GM19395 (cell line): Measurements from ENCODE around the gene IFT81.
"Not testable (repeated sequence)": the region's sequence is repeated elsewhere in the genome, so short reads cannot be mapped to it uniquely, and the experiment has no call there.

Experiments
- ATAC-seq: cut with Tn5 transposase; IDR thresholded peaks from one replicate; pipeline ENCODE4 v1.9.1; 2021; ENCODE audit warnings: mild to moderate bottlenecking, moderate library complexity; ENCODE audit not compliant: unreplicated experiment

Gene IFT81

DNA sequence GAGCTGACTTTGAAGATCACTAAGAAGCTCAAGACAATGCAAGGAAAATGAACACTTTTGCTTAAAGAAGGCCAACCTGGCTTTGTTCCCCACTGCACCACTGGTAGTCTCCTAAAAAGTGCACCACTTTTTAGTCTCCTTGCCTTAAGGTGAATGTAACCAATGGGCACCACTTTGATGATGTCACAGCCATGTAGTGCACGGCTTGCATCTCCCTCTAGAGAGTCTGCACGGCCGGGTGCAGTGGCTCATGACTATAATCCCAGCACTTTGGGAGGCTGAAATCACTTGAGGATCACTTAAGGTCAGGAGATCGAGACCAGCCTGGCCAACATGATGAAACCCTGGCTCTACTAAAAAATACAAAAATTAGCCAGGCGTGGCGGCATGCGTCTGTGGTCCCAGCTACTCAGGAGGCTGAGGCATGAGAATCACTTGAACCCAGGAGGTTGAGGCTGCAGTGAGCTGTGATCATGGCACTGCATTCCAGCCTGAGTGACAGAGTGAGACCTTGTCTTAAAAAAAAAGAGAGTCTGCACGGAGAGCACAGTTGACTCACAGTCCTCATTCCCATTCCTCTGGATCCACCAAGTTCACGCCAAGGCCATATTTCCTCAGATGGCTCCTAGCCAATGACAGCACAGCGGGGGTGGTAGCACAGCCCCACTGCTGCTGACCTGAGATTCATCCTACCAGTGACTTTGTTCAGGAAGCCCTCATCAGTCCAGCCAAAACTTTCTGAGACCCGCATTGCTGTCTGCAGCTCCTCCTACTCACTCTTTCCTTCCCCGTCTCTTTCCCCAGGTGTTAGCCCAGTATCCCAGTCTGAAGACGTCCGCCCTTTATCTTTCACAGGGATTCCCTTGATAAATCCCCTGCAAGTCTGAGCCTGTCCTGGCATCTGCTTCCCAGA is 16.5 kb upstream of the IFT81 start:
- no peak for ATAC-seq

DNA sequence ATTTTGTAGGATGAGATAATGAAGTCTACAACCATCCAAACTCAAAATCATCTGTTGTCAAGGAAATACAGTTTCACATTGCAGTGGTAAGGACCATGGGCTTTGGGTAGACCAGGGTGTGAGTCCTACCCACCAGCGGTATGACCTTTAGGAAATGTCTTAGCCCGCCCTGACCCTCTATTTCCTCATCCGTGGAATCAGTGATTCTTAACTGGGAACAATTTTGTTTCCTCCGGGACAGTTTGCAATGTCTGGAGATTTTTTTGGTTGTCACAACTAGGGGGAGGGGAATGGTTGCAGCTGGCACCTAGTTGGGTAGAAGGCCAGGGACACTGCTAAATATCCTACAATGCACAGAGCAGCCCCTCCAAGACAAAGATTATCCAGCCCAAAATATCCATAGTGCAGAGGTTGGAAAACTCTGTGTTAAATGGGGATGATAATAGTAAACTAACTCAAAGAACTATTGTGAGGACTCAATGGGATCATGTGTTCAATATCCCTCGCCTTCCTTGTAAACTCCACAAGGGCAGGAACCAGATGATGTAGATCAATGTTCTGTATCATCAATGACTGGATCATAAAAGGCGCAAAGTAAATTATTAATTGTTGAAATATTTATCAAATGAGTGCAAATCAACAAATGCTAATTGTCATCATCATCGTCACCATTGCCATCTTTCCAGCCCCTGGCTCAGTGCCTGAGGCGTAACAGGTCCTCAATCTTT is 15.7 kb upstream of the IFT81 start:
- ATAC-seq = no peak

DNA sequence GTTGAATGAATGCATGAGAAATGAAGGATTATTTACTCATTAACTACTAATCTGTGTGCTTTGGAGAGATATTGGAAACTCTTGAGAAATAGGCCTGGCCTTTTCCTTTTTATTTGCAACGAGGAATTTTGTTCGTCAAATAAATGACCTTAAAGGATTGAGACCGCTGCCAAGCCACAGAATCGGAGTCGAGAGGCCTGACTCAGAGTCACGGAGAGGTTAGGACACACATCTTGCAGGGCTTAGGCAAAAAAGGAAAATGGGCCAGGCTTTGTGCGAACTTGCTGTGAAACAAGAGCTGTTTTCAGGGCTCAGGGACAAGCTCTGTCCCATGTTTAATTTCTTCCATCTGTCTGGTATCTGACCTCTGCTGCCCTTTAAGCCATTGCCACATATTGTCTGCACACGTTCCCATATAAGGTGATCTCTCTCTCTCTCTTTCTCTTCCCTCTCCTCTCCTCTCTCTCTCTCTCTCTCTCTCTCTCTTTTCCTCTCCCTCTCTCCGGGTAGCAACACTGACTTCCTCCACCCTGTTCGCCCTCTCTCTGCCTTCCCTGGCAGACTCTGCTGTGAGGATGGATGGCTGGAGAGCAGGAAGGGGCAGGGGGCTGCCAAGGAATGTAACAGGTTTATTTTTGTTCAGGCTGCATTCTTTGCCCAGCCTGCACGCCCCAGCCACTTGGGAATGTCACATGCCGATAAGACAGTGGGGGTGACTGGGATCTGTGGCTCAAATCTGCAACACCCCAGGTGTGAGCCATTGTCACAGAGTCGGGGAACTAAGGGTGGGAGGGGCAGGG is 14.9 kb upstream of the IFT81 start:
- ATAC-seq = no peak

DNA sequence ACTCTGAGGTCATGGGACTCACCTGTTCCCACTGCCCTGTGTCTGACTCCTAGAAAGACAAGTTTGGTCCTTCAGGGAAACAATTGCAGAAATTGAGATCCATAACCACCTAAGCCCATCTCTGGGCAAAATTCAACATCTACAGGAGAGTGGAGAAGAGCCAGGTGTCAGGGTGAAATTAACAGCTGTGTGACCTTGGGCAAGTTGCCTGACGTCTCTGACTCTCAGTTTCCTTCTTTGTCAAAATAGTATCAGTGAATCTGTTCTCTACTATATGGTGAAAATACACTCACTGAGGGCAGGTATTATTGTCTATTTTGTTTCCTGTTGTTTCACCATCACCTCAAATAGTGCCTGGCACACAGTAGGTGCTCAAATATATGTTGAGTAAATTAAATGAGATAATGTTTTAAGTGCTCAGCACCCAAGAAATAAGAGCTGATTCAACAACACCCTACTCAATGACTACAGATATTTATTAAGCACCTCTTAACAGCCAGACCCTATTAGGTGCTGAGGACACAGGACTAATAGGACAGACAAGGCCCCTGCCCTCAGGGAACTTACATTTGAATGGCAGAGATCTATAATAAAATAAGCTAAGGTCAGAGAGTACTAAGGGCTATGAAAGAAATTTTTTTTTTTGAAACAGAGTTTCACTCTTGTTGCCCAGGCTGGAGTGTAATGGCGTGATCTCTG is 14.2 kb upstream of the IFT81 start:
- ATAC-seq = no peak

DNA sequence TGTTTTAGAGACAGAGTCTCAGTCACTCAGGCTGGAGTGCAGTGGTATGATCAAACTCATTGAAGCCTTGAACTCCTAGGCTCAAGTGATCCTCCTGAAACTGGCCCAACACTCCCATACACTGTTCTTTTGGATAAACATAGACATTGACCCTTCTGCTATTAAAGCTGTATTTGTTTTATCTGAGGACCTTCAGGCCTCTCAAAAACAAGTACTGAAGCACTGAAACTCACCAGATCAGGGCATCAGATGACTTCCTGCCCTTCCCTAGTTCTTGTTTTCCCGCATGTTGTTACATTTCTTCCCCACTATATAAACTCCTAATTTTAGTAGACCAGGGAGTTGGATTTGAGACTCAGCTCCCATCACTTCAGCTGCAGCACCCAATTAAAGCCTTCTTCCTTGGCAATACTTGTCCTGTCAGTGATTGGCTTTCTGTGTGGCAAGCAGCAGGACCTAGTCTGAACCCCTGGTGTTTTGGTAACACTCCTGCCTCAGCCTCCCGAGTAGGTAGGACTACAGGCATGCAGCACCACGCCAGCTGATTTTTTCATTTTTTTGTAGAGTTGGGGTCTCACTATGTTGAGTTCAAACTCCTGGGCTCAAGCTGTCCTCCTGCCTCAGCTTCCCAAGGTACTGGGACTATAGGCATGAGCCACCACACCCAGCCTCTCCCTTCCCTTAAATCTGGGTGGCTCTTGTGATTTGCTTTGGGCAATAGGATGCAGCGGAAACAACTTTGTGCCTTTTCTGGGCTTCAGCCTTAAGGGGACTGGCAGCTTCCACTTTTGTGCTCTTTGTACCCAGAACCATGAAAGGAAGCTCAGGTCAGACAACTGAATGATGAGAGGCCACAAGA is 12.5 kb upstream of the IFT81 start:
- ATAC-seq = no peak

GRCh38 chr12:110112335-110112660 is 11.9 kb upstream of the IFT81 start:
- ATAC-seq = no peak

GRCh38 chr12:110114528-110114937 is 9.6 kb upstream of the IFT81 start:
- no peak for ATAC-seq

DNA sequence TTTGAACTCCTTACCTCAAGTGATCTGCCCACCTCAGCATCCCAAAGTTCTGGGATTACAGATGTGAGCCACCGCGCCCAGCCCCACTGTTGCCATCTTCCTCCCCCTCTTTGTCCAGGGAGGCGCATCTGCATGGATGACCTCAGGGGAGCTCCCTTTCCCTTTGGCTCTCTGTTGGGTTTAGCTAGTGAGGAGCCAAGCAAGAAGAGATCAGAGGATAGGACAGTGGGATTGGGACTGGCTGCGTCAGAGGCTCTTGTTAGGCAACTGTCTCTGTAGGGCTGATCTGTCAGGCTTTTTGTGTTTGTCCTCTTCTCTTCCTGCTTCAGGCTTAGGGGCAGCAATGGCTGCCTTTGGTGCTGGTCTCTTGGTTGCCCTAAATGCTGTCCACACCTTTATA is 8.5 kb upstream of the IFT81 start:
- ATAC-seq = no peak

GRCh38 chr12:110116623-110117022 is 7.5 kb upstream of the IFT81 start:
- ATAC-seq = no peak

GRCh38 chr12:110117210-110117609 is 6.9 kb upstream of the IFT81 start:
- not testable (repeated sequence) for ATAC-seq

GRCh38 chr12:110117956-110118685 is 6.0 kb upstream of the IFT81 start:
- no peak for ATAC-seq

- no peak for ATAC-seq
Observed at GRCh38 chr12:110122929-110123328, 1.2 kb upstream of the IFT81 start.

DNA sequence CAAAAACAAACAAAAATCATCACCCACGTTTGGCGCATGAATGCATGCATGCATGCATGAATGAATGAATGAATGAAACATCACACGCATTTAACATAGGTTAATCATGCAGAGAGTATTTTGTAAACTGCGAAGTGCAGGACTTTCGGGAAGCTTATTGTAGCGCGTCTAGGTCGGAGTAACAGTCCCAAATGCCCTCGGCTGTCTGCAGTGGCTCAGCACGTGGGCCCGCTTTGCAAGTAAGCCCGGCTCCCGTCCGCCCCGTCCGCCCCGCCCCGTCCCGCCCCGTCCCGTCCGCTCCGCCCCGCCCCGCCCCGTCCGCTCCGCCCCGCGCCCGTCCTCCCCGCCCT is 263 bp upstream of the IFT81 start:
- ATAC-seq = peak; percentile 48

- no peak for ATAC-seq
Observed at GRCh38 chr12:110126557-110126956, 2.4 kb downstream of the IFT81 start.

GRCh38 chr12:110134691-110135411 is 10.7 kb downstream of the IFT81 start:
- ATAC-seq = no peak

GRCh38 chr12:110135806-110136205 is 11.6 kb downstream of the IFT81 start:
- ATAC-seq = no peak

DNA sequence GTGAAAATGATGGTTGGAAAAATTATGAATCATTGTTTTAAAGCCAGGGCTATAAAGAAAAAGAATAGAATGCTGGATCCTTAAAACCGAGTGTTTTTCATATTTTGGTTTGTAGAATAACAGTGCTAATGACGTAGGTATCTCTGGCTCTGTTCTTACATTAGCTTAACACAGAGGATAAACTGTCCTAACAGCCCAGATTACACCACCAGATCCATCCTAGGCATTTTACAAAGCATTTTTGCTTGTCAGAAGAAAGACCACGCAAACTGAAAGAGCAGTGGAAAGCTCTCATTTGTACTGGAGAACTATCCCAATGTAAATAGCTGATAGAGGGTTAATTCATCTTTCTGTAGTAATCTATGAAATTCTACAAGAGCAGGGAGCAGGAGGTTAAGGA is 13.6 kb downstream of the IFT81 start:
- ATAC-seq = no peak

GRCh38 chr12:110141389-110141788 is 17.2 kb downstream of the IFT81 start:
- no peak for ATAC-seq

DNA sequence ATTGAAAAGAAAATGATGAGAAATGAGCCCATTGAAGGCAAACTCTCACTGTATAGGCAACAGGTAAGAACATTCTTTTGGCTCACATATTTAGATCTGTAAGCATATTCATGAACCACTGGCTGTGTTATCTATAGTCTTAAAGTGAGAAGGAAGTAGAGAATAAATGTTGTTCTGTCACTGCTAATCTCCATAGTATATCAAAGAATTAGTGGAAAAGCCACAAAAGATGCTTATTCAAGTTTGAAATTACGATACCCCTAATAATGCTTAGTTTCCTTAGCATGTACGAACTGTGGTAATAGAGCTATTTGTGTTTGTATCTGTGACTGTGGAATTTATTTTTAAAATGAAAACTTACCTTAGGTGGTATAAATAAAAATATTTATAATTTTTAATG is 22.8 kb downstream of the IFT81 start:
- ATAC-seq = no peak
